Measurements from ENCODE around the gene RBP5. TPM values are rescaled to one million over a fixed set of nuclear protein-coding genes. Genes with fewer than 3 reads are reported as not detected.

The RBP5 gene
- polyA plus RNA-seq, 4 donors: 46.5 to 54.0 (median 51.6) TPM

DNA sequence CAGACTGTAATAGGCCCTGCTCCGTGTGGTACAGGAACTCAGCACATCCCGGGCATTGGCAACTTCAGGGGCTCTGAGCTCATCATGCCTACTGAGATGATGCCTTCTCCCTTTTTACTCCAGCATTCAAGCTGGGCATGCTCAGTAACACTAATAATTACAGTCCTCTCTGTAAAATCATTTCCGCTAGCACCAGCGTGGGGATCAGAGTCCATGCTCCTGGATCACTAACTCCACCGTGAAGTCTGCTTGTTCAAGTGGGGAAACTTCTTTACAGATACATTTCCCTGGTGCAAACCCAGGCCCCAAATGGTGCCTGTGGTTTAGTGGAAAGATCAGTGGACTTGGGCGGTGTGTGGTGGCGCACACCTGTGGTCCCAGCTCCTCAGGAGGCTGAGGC lies 18.2 kb upstream of the RBP5 start:
- no peak for DNase-seq (ENCODE audit: low read depth in 4 of 4, low spot score in 3 of 4)

DNA sequence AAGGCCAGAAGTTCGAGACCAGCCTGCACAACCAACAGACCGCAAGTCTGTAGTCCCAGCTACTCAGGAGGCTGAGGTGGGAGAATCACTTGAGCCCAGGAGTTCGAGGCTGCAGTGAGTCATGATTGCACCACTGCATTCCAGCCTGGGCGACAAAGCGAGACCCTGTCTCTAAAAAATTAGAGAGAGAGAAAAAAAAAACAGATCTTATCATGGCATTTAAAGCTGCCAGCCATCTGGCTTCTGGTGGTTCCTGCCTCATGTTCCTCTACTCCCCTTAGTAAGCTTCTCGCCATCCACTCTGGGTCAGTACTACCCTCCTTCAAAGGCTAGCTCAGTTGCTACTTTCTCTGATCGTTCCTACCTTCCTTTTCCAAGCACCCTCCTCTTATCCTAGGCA lies 17.5 kb upstream of the RBP5 start:
- no peak for DNase-seq (ENCODE audit: low read depth in 4 of 4, low spot score in 3 of 4)

DNA sequence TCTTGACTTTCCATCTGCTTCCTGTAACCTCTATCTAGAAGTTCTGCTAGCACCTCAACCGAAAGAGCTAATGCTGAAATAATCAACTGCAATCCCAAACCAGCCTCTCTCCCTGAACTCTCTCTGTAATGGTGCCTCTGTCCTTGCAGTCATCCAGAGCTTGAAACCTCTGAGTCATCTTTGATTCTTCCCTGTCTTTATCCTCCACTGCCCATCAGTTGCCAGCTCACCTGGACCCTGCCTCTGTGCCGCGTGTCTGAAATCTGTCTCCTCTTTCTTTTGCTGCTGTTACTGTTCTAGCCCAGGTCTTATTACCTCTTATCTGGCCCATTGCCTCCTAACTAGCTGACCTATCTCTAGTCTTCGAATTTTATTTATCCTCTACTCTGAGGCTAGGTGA lies 17.0 kb upstream of the RBP5 start:
- DNase-seq (ENCODE audit: low read depth in 4 of 4, low spot score in 3 of 4): no peak

DNA sequence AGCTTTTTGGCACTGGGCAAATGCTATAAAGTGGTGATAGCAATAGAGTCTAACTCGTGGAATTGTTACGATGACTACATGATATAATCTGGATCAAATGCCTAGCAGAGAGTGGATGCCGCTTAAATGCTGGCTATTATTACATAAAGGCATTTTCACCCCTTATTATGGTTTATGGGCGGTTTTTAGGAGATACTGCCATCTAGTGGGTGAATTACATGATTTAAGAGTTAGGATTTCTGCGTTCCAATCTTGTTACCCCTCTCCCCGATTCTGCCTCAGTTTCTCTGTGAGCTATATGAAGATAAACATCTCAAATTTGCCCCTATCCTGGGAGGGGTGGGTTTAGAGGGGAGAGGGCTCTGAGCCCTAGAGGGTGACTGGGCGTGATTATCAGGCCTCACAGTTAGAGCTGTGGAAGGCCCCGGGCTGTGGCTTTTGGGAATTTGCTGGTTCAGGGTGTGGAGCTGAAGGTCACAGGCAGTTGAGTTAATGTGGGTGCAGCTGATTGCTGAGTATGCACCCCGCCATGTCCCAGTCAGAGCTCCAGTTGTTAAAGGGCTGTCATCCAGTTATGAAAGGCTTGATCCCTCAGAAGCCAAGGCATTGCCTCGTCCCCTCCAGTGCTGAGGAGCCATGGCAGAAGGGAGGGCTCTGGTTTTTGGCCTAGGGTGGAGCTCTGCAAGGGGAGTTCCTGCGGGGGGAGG lies 15.9 kb upstream of the RBP5 start:
- no peak for DNase-seq (ENCODE audit: low read depth in 4 of 4, low spot score in 3 of 4)

DNA sequence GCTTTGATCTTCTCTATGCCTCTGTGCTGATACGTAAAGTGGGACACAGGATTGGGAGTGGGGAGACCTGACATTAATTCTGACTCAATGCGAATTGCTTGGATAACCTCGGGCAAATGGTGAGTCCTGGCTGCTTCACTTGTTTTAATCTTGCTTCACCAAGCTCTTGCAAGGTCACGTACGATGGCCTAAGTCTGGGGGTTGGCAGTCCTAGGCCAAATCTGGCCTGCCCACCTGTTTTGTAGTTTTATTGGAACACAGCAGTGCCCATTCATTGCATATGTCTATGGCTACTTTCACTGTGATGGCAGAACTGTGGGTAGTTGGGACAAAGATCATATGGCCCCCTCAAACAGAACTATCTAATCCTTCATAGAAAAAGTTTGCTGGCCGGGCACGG lies 14.9 kb upstream of the RBP5 start:
- no peak for DNase-seq (ENCODE audit: low read depth in 4 of 4, low spot score in 3 of 4)

DNA sequence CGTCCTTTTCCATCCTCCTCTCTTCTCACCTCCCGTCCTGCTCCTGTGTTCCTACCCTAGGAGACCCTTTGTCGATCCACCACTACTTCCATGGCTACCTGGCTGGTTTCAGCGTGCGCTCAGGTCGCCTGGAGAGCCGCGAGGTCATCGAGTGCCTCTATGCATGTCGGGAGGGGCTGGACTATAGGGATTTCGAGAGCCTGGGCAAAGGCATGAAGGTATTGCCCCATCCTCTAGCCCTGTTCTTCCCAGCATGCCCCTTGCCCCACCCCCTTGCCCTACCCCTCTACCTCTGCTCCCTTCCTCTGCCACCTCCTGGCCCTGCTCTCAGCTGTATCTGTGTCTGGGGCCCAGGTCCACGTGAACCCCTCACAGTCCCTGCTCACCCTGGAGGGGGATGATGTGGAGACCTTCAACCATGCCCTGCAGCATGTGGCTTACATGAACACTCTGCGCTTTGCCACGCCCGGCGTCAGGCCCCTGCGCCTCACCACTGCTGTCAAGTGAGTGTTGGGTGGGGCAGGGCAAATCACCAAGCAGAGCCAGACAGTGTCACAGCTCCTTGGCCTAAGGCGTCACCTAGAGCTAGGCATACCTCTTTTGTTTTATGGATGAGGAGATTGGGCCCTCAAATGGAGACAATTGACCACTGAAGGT lies 14.2 kb upstream of the RBP5 start:
- no peak for DNase-seq (ENCODE audit: low read depth in 4 of 4, low spot score in 3 of 4)

DNA sequence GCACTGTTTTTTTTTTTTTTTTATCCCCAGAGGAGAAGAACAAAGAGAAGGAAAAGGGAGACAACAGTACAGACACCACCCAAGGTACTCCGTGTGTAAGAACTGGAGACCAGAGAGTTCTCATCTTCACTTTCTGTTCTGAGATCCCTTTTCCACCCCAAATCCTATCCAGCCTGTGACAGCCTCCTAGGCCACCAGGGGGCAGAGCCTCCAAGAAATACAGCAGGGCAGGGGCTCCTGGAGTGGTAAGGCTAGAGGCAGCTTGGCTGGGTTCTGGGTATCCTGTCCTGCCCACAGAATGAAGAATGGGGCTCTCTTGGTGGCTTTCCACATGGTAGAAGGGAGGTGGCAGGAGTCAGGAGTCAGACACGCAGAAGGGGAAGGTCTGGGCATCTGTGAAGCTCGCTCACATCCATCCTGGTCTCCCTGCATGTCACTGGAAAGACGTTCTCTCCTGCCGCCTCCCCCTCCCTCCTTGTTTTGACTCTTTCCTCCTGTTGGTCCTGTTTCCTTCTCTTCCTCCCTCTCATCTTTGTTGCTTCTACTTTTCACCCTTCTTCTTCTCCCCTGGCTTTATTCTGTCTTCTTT lies 13.5 kb upstream of the RBP5 start:
- no peak for DNase-seq (ENCODE audit: low read depth in 4 of 4, low spot score in 3 of 4)

DNA sequence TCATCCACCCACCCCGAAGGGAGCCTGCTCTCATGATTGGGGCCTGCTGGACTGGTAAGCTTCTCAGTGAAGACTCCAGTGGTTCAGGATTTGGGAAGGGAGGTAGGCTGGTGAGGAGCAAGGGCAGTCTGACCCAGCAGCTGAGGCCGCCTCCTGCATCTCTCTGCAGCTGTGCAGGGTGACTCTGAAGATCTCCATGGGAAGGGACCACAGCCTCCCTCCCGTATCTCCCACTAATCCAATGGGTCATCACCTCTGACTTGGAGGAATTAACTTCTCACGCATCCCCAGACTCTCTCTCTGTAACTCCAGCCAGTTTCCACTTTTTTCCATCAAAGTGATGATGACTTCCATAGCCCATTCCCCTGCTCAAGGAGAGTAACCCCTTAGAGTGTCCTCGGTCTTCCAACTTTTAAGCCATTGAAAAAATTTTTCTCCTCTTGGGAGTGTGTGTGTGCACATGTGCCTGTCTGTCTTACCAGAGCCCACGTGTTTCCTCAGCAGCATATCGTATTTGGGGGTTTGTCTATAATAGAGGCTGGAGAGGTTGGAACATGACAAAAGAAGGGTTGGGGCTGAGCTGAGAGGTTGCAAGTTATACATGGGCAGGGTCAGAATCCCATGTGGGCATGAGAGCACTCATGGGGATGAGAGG lies 12.8 kb upstream of the RBP5 start:
- DNase-seq (ENCODE audit: low read depth in 4 of 4, low spot score in 3 of 4): no peak

DNA sequence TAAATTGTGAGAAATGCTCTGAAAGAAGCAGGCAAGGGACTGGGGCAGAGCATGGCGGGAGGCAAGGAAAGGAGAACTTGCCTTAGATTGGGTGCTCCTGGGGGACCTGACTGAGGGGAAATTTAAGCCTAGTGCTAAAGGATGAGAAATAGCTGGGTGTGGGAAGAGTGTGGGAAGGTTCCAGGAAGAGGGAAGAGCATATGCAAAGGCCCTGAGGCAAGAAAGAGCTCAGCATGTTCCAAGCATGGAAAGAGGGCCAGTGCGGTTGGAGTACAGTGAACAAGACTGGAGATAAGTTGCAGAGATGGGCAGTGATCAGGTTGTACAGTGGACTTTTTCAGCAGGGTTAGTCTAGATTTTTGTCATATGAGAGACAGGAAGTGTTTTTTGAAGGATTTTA lies 10.5 kb upstream of the RBP5 start:
- DNase-seq (ENCODE audit: low read depth in 4 of 4, low spot score in 3 of 4): no peak

DNA sequence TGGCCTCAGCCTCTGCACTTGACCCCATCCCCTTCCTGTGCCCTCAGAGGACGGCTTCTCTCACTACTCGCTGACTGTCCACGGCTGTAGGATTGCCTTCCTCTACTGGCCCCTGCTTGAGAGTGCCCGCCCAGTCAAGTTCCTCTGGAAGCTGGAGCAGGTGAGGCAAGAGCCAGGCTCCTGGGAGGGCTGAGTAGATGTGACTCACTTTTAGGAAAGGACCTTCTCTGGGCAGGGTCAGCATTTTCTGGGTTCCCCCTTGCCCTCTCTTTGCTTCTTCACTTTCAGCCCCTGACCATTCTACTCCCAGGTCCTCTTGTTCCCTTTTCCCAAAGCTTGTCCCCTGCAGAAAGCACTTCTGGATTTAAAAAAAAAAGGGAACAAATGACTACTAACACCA lies 9.2 kb upstream of the RBP5 start:
- no peak for DNase-seq (ENCODE audit: low read depth in 4 of 4, low spot score in 3 of 4)

DNA sequence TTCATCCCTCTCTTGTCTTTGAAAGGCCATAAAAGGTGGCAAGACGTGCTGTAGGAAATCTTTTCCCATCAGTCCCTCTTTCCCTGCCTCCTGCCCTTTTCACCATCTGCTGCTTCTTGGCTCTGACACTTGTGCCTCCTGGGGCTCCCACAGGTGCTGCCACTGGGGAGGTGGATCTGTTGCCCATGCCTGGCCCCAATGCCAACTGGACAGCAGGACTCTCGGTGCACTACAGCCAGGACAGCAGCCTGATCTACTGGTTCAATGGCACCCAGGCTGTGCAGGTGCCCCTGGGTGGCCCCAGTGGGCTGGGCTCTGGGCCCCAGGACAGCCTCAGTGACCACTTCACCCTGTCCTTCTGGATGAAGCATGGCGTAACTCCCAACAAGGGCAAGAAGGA lies 8.0 kb upstream of the RBP5 start:
- no peak for DNase-seq (ENCODE audit: low read depth in 4 of 4, low spot score in 3 of 4)

DNA sequence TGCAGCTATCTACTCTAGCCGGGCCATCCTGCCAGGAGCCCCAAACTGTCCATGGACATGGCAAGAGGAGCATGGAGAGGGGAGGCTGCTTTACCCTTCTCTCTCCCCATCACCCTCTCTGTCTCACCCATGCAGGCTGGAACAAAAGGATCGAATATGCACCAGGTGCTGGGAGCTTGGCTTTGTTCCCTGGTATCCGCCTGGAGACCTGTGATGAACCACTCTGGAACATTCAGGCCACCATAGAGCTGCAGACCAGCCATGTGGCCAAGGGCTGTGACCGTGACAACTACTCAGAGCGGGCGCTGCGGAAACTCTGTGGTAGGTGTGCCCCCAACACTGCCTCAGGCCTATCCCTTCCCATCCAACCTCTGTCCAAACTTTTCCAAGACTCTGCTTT lies 7.4 kb upstream of the RBP5 start:
- no peak for DNase-seq (ENCODE audit: low read depth in 4 of 4, low spot score in 3 of 4)

DNA sequence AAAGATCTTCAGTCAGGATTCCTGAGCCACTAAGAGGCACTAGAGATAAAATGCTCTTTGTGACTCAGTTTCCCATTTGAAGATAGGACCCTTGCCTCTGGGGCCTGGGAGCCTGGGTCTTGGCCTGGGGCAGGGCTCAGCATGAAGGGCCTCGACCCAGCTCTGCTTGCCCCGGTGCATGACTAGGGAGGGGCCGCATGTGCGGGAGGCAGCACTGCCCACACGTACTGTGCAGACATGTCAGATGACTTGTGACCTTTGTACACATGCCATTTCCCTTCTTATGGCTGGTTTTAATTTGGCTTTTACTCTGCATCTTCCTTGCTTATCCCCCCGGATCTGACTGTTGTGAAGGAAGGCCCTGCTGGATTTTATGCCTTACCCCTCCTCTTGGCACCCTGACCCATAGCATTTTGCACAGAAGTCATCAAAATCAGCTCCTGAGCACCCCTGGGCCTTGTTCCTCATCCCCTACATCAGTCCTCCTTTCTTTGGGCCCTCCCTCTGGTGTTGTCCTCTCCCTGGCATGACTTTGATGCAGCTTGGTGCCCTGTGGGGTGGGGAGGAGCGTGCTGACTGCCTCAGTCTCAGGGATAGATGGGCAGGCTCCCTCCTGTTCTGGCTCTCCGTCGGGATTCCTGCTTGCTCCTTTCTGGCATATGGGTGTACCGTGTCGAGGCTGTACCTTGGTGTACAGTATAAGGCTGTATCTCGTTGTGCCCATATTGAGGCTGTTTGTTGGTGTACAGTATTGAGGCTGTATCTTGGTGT lies 5.9 kb upstream of the RBP5 start:
- DNase-seq (ENCODE audit: low read depth in 4 of 4, low spot score in 3 of 4): no peak

DNA sequence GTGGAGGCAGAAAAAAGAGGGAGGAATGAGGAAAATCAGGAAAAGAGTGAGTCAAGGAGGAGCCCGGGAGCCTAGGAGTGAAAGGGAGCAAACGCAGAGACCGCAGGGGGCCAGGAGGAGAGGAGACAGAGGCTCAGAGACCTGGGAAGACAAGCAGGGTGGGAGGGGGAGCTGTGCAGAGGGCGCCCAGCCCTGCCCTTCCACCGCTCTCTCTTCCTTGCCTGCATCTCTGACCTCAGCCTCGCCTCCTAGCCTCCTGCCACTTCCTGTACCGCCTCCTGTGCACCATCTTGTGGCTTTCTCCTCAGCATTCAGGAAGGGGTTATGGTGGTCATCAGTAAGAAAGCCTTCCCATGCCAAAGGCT lies 2.8 kb upstream of the RBP5 start:
- DNase-seq (ENCODE audit: low read depth in 4 of 4, low spot score in 3 of 4): no peak

DNA sequence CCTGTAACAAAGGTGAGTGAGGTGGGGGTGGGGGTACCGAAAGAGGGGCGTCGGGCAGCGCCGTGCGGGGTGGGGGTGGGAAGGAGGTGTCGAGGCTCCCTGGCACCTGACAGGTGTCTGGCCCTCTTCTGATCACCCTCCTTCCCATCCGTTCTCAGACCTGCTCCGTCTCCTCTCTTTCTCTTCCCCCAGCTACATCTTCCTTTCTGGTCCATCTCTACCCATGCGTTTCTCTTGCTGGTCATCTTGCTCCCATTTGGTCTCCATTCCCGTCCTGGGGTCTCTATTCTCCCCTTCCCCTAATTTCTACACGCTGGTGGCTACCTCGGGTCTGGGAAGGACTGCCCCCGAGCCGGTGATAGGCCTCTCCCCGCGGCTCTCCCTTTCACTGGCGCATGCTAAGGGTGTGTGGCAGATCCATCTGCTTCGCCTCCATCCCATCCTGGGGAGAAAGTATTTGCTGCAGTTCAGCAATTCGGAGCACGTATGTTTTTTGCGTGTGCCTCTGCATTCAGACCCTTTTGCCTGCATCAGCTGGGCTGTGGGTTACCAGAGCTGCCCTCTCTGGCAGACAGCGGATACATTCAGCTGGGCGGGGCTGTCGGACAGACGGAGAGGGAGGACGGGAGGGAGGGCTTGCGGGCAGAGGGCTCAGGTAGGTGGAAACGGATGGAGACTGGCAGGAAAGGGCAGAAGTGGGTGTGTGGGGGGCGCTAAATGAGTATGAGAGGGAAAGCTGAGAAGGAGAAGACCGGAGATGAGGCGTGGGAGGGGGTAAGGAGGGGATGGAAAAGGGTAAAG lies 2.2 kb upstream of the RBP5 start:
- no peak for DNase-seq (ENCODE audit: low read depth in 4 of 4, low spot score in 3 of 4)

DNA sequence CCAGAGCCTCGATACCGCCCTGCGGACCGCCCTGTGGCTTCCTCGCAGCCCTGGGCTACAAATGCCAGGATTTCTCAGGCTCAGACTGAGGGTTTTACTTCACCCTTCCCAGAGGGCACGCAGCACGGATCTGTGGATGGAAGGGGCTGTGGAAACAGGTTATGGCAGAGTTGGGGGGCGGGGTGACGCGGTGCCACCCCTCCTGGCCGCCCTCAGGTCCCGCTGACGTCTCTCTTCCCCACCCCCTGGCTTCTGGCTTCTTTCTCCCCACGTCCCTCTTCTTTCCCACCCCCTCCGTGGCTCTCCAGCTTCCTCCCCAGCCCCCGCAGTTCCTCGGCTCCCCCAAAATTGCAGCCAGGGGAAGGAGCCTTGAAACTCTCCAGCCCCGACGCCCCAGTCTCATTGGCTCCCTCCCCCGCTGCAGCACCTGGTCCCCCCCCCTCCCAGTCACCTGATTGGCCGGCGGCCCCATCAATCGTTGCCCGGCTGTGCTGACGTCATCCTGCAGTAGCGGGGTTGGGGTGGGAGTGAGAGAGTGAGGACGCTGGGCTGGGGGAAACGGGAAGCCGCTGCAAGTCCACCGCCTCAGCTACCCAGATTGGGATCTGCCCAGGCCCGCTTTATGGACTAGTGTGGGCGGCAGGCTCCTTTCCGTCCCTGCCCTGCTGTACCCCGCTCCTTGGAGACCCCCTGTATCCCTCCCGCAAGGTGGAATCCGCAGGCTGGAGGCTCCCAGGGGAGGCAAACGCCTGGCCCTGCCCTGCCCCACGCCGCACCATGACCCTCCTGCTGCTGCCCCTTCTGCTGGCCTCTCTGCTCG lies 1.4 kb upstream of the RBP5 start, which contains the start of gene CLSTN3:
CLSTN3 (plus strand) TSS at position 500 of the 820 bp plus-strand sequence; CDS start at position 778, 278 bp downstream.
- peak in 3 of 4 donors; percentile 76 to 89 (median 82) for DNase-seq (ENCODE audit: low read depth in 4 of 4, low spot score in 3 of 4)

DNA sequence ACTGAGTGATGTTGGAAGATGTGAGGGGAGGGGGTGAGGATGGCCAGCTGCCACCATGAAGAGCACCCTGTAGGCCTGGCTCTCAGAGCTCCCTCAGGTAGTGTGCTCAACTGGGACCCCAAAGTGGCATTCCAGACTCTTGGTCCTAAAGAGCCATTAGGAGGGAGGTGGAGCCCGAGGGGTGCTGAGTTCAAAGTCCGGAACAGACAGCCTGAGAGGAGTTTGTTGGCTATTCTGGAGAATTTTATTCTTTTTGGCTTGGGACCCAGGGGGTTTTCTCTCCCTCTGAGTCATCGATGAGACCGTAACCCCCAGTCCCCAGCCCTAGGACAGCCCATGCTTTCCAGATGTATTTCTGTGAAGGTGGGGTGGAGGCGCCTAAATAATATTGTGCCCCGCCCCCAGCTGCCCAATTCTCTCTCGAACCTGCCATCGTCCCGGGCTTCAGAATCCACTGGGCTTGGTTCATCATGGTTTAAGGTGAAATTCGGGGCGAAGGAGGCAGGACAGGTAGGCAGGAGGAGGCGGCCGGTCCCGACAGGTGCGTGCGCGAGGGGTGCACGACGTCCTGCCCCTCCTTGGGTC lies 690 bp upstream of the RBP5 start:
- no peak for DNase-seq (ENCODE audit: low read depth in 4 of 4, low spot score in 3 of 4)

DNA sequence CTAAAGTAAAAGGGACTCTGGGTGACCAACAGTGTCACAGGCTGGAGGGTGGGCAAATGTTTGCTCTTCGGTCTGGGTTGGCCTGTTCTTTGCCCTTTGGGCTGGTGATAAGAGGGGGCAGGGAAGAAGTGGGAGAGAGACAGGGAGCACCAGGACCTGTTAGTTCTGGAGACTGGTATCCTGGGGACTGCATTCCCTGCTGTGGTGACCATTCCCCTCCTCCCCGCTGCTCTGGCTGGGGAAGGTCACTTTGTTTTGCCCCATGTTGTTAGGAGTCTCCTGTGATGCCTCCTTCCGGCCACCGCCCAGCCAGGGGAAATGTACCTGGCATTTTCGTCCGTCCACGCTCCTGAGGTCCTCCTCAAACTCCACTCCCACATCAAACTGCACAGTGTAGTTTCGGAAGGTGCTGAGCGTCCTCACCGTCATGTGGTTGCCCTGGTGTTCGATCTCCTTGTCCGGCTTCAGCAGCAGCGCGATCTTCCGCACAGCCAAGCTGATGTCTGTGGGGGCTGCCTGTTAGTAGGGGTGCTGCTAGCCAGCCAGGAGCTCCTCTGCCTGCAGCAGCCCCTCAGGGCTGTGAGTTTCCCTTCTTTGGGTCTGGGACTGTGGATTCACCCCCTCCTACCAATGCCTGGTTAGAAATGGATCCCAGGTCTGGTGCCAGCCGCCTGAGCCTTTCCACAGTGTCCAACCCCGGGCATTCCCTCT lies 618 bp downstream of the RBP5 start:
- DNase-seq (ENCODE audit: low read depth in 4 of 4, low spot score in 3 of 4): no peak
